Neural crest cell (in vitro differentiated cells): ENCODE data around the gene AFMID. TPM values are rescaled to one million over a fixed set of nuclear protein-coding genes. Genes with fewer than 3 reads are reported as not detected.

ENCODE experiments used
- DNase-seq: peaks from one replicate; pipeline ENCODE4 v3.0.0; 2021; ENCODE audit warnings: low read depth, mixed read lengths, low spot score
- H3K27ac Mint-ChIP-seq: one replicate; pipeline ENCODE4 v1.8.0; 2021; ENCODE audit warnings: mild to moderate bottlenecking, mixed read lengths; ENCODE audit not compliant: unreplicated experiment
- H3K27me3 Mint-ChIP-seq: 2 replicates; pipeline ENCODE4 v1.8.0; 2021; ENCODE audit warnings: low read depth, mild to moderate bottlenecking, mixed read lengths
- H3K36me3 Mint-ChIP-seq: 2 replicates; pipeline ENCODE4 v1.8.0; 2021; ENCODE audit warnings: low read depth, mild to moderate bottlenecking, mixed read lengths
- H3K4me1 Mint-ChIP-seq: 2 replicates; pipeline ENCODE4 v1.8.0; 2021; ENCODE audit warnings: mixed read lengths
- H3K4me3 Mint-ChIP-seq: one replicate; pipeline ENCODE4 v1.8.0; 2021; ENCODE audit warnings: mild to moderate bottlenecking, mixed read lengths
- H3K9me3 Mint-ChIP-seq: 2 replicates; pipeline ENCODE4 v1.8.0; 2021; ENCODE audit warnings: mixed read lengths
- total RNA-seq: library from RNA; stranded (reverse); gene quantifications from 2 replicates; pipeline ENCODE4 v1.2.1, GENCODE V29; 2021
- TF ChIP-seq, protein P1 (sequence below): fragments of 200-600 bp; sonication (generic); conservative IDR thresholded peaks from 2 replicates; pipeline ENCODE4 v1.5.0; 2021; ENCODE audit warnings: antibody characterized with exemption, mild to moderate bottlenecking

AFMID gene
- total RNA-seq, 1 donor from 2014 or later = 41.9 TPM

DNA sequence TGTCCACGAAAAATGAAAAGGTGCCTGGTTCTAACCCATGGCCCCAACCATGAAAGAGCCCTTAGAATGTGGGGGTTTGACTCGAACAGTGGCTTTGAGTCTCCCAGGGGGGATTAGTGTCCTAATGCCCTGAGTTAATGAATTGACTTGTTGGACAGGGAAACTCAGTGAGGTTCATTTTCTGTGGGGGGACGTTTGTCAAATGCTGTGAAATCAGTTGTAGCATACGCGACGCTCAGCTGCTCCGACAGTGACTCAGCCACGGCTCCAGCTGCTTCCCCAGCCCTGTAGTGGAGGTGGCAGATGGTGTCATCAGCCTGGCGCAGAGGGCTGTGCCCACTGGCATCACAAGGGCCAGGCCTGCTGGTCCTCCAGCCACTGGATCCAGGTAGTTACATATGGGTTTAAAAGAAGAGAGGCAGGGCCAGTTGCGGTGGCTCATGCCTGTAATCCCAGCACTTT lies 40.3 kb downstream of the AFMID start:
- Mint-ChIP-seq H3K27ac (no peak overlapping the region), H3K36me3 (no peaks in the 10 kb centered on the region), H3K4me1 (no peaks in the 10 kb centered on the region), H3K27me3 (peaks cover 30% of the 10 kb centered on the region), H3K9me3 (no peaks in the 10 kb centered on the region), H3K4me3 (no peak overlapping the region)
- no peak for DNase-seq
- TF ChIP-seq, protein P1, sequence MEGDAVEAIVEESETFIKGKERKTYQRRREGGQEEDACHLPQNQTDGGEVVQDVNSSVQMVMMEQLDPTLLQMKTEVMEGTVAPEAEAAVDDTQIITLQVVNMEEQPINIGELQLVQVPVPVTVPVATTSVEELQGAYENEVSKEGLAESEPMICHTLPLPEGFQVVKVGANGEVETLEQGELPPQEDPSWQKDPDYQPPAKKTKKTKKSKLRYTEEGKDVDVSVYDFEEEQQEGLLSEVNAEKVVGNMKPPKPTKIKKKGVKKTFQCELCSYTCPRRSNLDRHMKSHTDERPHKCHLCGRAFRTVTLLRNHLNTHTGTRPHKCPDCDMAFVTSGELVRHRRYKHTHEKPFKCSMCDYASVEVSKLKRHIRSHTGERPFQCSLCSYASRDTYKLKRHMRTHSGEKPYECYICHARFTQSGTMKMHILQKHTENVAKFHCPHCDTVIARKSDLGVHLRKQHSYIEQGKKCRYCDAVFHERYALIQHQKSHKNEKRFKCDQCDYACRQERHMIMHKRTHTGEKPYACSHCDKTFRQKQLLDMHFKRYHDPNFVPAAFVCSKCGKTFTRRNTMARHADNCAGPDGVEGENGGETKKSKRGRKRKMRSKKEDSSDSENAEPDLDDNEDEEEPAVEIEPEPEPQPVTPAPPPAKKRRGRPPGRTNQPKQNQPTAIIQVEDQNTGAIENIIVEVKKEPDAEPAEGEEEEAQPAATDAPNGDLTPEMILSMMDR = no peak

DNA sequence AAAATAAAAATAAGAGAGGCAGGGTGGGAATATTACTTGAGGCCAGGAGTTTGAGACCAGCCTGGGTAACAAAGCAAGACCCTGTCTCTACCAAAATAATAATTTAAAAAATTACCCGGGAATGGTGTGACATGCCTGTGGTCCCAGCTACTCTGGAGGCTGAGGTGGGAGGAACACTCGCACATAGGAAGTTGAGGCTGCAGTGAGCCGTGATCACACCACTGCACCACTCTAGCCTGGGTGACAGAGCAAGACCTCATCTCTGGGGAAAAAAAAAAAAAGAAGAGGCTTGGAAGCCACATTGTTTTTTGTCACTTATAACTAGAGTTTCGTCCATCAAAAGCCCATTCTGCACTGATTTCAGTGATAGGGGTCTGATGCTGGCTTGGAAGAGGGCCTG lies 41.0 kb downstream of the AFMID start:
- H3K9me3 Mint-ChIP-seq = no peaks in the 10 kb centered on the region
- no peak for DNase-seq
- no peak overlapping the region for H3K4me3 Mint-ChIP-seq
- no peak overlapping the region for H3K27ac Mint-ChIP-seq
- no peaks in the 10 kb centered on the region for H3K36me3 Mint-ChIP-seq
- TF ChIP-seq, protein P1 = no peak
- H3K27me3 Mint-ChIP-seq = peaks cover 37% of the 10 kb centered on the region
- H3K4me1 Mint-ChIP-seq = no peaks in the 10 kb centered on the region

DNA sequence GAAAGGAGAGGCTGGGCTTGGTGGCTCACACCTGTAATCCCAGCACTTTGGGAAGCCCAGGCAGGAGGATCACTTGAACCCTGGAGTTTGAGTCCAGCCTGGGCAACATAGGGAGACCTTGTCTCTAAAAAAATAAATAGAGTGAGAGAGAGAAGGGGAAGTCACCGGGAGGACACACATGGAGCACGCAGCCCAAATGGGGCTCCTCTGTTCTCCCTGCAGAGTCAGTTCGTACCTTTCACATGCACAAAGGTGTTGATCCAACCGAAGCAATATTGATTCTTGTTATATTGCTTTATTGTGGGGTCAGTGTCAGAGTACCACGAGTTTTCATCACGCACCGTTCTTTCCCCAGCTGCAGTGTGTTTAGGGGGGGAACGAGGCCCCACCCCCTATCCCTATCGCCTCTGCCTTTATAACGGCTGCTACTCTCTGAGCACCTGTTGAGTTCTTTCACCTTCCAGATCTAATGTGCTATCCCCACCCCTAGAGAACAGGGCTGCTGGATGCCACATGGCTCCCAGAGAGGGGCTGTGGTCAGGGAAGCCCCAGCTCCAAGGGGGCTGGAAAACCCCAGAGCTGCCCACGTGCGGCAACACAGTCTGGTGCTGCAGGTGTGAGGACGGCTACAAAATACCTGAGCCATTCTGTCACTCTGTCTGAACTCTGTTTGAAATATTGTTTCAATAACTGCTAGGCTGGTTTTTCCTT lies 43.2 kb downstream of the AFMID start:
- DNase-seq = no peak
- H3K27ac Mint-ChIP-seq = no peak overlapping the region
- H3K36me3 Mint-ChIP-seq = no peaks in the 10 kb centered on the region
- H3K4me1 Mint-ChIP-seq = no peaks in the 10 kb centered on the region
- no peaks in the 10 kb centered on the region for H3K9me3 Mint-ChIP-seq
- TF ChIP-seq, protein P1 = no peak
- H3K27me3 Mint-ChIP-seq = peaks cover 45% of the 10 kb centered on the region
- peak overlapping the region; percentile 6 for H3K4me3 Mint-ChIP-seq

DNA sequence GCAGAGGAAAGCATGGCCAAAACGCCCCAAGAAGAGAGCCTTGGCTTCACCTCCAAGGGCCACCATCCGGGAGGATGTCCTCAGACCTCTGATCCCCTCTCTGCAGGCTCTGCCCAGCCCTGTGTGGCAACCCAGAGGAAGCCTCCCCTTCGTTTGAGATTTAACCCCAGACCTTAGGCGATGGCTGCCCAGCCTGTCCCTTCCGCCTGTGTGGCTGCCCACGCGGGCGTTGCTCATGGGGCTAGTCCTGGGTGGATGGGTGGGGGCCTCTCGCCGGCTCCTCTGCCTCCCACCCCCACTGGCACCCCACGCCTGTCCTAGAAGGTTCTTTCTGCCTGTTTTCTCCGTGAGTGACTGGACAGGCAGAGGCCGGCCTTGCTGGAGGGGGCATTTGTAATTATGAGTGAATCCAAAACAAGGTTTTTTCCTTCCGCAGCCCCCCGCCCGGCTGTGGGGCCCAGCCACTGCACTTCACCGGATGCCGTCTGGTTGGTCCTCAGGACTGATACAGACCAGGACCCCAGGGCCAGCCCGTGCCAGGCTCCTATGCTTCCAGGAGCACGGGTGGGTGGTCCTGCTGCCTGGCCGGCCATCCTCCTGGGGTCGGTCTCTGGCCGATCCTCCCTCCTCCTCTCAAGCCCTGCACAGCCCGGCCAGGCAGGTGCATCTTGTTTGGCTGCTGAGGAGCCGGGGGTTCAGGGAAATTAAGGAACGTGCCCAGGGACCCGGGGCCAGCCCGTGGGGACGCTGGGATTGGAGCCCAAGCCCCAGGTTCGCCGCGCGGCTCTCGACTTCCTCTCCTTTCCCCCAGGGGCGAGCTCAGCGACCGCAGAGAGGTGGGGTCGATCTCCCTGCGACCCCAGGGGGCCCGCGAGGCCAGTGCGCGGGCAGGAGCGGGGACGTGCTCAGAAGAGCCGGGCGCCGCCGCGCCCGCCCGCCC lies 44.1 kb downstream of the AFMID start, which contains the start of gene TMEM235:
Gene TMEM235 (plus strand): TSS at position 636 of the 940 bp plus-strand sequence. CDS start 393 bp downstream, outside the sequence.
- Mint-ChIP-seq H3K36me3 (no peaks in the 10 kb centered on the region), H3K27ac (no peak within 1 kb of the TSS), H3K4me3 (peak within 1 kb of the TSS; percentile 6), H3K9me3 (no peaks in the 10 kb centered on the region), H3K4me1 (no peaks in the 10 kb centered on the region), H3K27me3 (peaks cover 45% of the 10 kb centered on the region)
- no peak for DNase-seq
- TF ChIP-seq, protein P1 = no peak

DNA sequence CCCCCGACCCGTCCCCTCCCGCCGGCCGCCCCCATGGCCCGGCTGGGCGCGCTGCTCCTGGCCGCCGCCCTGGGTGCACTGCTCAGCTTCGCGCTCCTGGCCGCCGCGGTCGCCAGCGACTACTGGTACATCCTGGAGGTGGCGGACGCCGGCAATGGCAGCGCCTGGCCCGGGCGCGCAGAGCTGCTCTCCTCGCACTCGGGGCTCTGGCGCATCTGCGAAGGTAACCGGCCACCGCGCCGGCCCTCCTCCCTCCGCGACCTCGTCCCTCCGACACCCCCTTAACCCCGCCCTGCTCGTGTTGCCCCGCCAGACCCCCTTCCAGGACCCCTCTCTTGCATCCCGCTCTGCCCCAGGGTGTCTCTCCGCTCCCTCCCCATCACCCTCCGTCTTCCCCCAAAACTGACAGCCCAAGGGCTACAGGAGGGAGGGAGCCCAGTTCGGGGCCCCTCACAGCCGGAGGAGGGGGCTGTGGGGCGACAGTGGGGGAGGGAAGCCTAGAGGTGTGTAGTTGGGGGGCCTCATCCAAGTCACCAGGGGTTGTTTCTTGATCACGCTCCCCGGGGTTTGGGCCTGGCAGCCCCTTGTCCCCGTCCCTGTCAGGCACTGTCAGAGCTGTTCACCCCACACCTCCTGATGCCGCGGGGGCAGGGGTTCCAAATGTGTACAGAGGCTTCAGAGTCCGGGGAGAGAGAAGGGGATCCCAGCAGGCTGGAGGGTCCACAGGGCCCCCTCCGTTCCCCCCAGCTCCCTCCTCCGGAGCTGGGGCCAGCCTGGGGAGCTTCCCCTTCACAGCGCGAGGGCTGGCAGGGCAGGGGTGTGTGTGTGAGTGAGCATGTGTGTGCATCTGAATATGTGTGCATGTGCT lies 45.1 kb downstream of the AFMID start:
- TF ChIP-seq, protein P1 = no peak
- peaks cover 45% of the 10 kb centered on the region for H3K27me3 Mint-ChIP-seq
- H3K4me1 Mint-ChIP-seq = no peaks in the 10 kb centered on the region
- H3K9me3 Mint-ChIP-seq = no peaks in the 10 kb centered on the region
- H3K36me3 Mint-ChIP-seq = no peaks in the 10 kb centered on the region
- DNase-seq = no peak
- no peak overlapping the region for H3K4me3 Mint-ChIP-seq
- no peak overlapping the region for H3K27ac Mint-ChIP-seq
